HG03025 (cell line): ENCODE data around the gene TUBB1.

Source experiments
- ATAC-seq: cut with Tn5 transposase; IDR thresholded peaks from one replicate; pipeline ENCODE4 v1.9.1; 2021; ENCODE audit warnings: mild to moderate bottlenecking, moderate library complexity; ENCODE audit not compliant: unreplicated experiment, low FRiP score

TUBB1 gene

DNA sequence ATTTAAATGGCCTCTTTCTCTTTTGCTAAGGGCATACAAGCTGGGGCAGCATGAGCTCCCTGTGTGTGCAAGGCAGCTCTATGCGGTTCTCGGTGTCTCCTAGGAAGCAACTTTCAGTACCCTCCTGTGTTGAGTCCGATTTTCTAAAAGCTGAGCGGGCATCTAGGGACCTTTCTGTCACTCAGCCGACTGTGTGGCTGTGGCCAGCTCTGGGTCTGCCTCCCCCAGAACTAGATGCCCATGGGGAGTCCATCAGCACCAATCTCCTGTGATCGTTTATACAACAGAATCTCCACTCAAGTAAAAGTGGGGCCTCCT, 30.7 kb upstream of the TUBB1 start:
- ATAC-seq = no peak

DNA sequence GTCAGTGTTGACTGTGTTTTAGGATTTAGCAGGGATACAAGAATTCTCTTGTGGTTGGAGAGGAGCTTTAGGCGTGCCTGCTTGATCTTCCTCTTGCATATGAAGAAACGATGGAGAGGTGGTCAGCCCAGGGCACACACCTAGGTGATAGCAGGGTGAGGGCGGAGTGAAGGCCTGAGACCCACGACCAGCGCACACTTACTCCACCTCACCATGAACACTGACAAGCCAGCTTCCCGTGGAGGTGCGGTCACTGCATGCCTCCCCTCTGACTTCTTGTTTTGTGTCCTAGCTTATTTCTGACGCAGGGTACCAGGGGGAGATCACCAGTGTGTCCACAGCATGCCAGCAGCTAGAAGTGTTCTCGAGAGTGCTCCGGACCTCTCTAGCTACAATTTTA, 30.0 kb upstream of the TUBB1 start:
- no peak for ATAC-seq

DNA sequence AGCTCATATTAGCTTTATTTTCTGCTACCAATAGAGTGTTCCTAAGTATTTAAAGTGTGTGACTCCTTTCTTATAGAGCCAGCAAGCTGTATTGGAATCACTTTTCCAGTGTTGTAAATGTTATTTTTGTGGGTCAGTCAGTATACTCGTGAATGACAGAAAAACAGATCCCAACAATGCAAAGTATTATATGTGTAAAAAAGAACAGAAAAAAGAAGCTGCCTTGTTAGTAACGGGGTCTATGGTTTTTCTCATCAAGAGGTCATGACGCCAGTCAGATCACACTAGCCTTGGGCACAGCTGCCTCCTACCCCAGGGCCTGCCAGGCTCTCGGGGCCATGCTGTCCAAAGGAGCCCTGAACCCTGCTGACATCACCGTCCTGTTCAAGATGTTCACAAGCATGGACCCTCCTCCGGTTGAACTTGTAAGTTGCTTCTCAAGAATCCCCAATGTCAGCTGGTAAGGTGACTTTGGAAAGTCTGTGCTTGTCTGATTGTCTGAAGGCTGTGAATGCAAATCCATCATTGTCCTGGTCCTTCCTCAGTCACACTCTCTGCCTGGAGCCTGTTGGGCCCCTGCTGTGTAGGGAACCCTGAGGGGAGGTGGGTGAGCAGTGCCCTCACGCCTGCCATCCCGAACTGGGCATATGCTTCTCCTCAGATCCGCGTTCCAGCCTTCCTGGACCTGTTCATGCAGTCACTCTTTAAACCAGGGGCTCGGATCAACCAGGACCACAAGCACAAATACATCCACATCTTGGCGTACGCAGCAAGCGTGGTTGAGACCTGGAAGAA, 28.4 kb upstream of the TUBB1 start:
- ATAC-seq = no peak

DNA sequence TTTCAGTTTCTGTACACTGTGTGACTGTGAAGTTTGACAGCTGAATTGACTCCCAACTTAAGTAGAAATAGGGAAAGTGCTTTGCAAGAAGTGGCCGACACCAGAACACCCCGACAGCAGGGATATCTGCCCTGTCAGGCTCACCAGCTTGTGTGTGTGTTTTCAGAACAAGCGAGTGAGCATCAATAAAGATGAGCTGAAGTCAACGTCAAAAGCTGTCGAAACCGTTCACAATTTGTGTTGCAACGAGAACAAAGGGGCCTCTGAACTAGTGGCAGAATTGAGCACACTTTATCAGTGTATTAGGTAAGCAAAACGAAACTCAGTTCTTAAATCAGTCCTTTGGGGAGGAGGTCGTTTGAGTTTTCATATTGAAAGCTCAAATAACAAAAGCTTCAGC, 27.5 kb upstream of the TUBB1 start:
- ATAC-seq = no peak

DNA sequence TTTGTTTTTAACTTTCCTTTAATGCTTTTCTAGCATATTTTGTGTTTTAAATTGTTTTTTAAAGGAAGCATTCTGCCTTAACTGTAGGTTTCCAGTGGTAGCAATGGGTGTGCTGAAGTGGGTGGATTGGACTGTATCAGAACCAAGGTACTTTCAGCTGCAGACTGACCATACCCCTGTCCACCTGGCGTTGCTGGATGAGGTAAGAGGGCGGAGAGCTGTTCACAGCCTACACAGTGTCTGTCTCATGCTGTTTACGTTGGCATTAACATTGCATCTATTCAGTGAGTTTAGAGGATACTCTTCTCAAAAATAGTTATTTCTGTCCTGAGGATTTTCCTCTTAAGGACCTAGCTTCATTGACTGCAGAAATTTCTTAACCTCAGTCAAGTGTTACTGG, 26.3 kb upstream of the TUBB1 start:
- ATAC-seq = no peak

DNA sequence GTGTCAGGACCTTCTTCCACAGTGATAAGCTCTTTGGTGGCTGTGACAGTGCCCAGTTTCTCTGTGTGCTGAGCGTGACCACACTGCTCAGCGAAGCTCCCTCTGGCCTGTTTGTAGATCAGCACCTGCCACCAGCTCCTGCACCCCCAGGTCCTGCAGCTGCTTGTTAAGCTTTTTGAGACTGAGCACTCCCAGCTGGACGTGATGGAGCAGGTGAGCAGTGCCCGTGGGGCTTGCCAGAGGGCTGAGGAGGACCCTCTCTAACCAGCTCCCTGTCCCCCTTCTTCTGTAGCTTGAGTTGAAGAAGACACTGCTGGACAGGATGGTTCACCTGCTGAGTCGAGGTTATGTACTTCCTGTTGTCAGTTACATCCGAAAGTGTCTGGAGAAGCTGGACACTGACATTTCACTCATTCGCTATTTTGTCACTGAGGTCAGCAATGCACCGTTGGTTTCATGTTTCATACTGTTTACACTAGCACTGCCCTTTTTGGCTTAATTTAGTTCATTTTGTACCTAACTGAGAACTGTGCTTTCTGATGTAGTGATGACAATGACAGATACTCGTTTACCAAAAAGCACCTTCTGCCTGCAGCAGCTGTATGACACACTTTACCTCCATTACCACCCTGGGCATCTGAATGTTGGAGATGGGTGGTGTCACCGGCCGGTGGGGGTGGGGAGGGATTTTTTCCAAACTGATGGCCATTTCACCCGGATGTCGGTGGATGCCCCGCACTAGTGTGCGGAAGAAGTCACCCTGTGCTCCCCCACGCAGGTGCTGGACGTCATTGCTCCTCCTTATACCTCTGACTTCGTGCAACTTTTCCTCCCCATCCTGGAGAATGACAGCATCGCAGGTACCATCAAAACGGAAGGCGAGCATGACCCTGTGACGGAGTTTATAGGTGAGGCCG, 25.6 kb upstream of the TUBB1 start:
- ATAC-seq = no peak

DNA sequence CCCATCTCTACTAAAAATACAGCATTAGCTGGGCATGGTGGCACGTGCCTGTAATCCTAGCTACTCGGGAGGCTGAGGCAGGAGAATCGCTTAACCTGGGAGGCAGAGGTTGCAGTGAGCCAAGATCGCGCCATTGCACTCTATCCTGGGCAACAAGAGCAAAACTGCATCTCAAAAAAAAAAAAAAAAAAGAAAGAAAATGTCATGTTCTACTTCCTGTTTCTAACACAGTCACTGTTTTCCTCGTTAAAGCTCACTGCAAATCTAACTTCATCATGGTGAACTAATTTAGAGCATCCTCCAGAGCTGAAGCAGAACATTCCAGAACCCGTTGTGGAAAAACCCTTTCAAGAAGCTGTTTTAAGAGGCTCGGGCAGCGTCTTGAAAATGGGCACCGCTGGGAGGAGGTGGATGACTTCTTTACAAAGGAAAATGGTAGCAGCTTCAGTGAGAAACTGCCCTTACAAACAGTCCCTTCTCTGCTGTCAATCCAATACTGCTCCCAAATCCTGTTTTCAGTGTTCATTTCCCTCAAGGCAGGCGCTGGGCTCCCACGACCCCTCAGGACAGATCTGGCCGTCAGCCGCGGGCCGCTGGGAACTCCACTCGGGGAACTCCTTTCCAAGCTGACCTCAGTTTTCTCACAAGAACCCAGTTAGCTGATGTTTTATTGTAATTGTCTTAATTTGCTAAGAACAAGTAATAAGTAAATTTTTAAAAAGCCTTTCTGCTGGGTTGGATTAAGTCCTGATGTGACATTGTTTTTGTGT, 24.7 kb upstream of the TUBB1 start:
- ATAC-seq = no peak

DNA sequence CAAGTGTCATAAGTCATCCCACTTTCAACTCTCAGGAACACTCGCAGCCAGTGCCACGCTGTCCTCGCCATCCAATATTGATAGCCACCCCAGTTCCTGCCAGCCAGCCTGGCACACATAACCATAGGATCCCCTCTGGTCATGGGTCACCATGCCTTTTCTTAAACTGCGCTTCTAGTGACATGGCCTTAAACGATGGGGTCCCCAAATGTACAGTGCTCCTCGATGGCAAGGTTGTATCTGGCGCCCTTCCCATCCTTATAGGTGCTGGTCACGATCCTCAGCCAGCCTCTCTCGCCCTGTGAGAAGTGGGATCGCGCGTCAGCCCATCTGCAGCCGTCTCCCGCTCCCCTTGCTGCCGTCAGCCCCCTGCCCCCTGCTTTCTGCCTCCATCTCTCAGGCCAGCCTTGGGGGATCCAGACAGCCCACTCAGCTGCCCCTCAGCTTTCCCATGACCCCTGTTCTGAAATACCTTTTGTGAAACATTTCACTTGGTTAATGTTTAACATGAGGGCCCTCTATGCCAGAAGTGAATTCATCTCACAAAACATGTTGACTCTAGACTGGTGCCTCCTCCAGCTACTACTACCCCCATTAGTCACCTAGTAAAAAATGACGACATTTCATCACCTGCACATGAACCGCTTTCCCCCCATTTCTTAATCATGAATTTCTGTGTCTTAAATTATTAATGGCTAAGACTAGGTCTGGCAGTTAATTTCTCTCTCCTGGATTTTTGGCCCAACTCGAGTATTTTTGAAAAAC, 23.6 kb upstream of the TUBB1 start:
- ATAC-seq = no peak

DNA sequence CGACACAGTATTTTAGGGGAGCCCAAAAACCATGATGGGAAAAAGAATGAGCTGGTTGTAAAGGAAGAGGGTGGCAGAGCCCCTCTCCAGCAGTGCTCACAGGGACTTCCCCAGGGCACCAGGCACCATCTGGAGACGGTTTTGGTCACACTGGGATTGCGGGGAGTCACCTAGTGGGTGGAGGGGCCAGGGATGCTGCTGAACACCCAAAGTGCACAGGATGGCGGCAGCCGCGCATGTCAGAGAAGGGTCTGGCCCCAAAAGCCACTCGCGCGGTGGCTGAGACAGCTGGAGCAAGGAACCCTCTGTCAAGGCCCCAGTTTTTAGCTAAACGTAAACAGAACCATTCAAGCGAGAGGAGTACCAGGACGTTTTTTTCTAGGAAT, 23.0 kb upstream of the TUBB1 start:
- no peak for ATAC-seq

DNA sequence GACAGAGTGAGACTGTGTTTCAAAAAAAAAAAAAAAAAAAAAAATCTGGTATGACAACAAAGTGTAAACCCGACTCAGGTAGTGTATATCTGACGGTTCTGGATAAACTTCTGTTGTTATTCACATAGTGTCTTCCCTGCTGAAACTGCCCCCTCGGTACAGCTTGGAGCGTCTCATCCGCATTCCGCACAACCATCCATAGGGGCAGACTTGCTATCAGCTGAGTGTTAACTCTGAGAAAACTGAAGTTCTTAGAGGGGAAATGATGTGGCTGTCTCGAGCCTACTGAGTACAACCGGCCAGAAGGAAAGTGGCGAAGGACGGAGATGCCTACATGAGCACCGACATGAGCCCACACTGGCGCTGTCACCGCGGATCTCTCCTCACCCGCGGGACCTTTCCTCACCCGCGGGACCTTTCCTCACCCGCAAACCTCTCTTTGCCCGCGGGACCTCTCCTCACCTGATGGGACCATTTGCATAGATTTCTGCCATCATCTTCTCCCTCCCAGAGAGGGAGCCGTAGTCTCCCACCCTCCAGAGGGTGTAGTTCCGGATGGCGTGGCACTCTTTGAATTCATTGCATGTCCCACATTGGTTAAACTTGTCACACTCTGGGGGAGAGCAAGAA, 22.0 kb upstream of the TUBB1 start:
- ATAC-seq = no peak

DNA sequence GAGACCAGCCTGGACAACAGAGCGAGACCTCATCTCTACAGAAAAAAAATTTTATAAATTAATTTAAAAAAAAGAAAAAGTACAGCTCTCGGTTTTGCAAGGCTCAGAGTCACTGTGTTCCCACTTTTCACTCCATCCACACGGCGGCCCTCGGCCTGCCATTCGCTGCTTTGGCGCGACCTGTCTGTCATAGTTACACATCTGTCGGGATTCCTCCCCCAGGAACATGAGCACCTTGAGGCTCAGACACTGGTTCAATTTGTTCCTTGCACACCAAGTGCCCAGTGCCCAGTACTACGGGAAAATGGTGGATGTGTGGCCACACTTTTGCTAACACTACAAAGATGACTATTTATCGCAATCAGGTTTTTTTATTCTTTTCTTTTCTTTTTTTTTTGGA, 20.6 kb upstream of the TUBB1 start:
- no peak for ATAC-seq

DNA sequence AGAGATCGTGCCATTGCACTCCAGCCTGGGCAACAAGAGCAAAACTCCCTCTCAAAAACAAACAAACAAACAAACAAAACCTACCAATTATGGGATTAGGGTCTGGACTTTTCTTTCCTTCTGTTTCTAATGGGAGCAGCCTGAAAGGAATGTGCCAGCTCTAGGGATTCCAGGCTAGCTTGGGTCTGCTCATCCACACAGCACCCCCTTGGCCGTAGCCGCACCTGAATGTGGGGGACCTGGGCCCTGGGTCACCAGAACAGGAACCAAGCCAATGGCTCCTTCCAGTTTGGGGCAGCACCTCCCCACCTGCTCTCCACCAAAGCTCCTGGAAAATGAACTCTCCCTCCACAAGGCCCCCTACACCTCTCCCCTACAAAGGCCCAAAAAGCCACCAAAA, 18.9 kb upstream of the TUBB1 start:
- no peak for ATAC-seq

DNA sequence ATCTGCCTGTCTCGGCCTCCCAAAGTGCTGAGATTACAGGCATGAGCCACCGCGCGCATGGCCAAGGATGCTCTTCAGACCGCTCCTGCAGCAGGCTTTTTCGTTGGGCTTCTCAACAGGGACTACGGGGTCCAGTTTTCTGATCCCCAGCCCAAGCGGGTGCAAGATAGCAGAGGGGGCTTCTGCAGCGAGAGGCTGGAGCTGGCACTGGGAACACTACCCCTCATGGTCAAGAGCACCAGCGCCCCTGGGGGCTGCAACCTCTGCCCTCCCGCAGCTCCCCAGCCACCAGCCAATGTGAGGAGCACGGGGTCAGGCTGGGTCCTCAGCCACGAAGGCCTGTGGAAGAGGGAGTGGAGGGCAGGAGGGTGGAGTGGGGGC, 18.2 kb upstream of the TUBB1 start:
- ATAC-seq = no peak

DNA sequence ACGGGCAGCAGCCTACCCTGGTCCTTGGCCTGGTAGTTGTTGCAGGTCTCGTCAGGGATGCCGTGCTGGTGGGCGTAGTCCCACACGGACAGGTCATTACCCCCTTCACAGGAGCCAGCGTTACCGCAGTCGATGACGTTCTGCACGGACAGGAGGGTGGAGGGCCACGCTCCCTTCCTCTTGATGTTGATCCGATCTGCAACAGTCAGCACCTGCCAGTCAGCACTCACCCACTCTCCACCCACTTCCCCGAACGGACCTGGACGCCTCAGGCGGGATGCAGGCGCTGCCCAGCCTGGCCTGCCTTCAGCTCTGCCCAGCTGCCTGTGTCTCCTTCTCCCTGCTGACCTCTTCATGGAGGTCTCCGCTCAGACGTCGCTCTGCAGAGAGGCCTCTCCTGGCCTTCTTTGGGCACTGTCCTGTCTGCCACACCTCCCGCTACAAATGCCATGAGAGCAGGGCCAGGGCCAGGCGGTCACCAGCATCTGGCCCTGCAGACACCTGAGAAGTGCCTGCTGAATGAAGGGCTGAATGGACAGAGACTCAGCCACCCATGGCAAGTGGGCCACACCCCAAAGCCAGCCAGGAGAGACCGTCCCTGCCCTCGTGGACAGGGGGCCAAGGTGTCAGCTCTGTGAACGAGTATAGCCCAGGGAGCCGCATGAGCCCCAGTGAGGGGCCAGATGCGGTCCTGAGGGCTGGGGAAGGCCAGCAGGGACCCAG, 17.6 kb upstream of the TUBB1 start:
- no peak for ATAC-seq

DNA sequence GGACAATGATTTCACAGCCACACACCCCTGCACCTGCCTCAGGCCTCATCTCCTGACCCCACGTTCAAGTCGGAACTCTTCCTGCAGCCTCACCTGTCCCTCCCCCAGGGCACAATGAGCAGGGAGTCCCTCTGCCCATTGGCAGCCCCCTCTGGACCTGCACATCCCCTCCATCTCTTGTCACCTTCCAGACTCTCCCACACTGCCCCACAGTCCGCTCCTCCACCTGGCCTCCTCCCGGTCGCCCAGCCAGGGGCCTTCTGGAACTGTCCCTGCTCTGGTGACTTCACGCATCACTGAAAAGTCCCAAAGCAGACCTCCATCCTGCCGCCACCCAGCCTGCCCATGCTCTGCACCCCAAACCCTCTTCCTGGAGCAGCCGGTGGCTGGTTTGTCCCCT, 16.8 kb upstream of the TUBB1 start:
- ATAC-seq = no peak

DNA sequence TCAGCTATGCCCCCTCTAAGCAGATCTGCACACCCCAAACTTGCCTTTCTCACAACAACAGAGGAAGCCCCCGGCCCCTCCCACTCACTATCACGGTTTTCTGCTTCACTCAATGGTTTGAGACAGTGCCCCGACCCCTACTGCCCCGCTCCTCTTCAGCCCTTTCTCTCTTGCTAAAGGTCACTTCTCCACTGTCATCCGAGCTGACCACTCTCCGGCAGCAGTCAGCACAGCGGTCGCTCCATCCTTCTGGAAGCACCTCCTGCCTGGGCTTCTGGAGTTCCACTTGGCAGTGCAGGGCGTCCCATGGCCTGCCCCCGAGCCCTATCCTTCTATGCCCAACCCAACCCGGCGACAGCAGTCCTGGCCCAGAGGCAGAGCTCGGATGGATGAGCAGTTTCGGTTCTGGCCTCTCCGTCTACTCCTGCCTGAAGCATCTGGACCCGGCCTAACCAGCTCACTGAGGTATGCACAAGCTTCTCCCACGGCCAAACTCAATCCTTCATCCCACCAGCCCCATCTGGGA, 16.3 kb upstream of the TUBB1 start:
- no peak for ATAC-seq

DNA sequence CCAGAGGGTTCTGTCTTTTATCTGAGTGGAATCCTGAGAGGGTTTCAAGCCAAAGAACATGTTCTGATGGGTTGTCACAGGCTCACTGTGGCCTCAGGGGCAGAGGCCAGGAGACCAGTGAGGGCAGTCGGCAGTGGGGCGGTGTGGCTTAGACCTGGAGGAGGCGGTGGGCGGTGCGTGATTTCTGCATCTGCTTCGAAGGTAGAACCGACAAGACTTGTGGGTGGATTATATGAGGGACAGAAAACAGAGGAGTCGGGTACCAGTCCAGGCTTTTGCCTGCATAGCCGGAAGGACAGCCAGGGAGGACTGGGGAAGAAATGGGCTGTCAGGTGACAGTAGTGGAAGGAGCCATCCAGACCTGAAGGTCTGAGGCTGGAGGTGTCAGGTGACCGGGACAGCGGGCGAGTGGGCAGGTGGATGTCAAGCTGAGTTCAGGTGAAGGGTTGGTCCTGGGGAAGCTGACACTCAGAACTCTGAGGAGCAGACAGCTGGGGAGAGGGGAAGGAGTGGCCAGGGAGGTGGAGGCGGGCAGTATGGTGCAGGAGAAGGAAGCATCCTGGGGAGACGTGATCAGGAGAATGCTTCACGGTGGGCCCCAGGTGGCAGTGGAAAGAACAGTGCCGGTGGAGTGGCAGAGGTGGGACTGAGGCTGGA, 15.3 kb upstream of the TUBB1 start:
- ATAC-seq = no peak

DNA sequence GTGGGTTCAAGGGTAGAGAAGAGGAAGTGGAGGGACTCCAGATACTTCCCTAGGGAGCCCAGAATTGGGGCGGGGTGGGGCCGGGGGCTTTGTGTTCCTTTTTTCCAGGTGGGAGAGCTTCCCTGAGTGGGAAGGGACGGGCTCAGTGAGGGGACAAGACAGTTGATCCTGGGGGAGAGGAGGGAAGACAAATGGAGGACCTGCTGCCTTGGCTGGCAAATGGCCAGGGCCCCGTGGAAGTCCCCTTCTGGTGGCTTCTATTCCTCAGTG, 14.8 kb upstream of the TUBB1 start:
- ATAC-seq = no peak
